ENCODE results near the gene LDLRAP1. TPM values are rescaled to one million over a fixed set of nuclear protein-coding genes. Genes with fewer than 3 reads are reported as not detected.

LDLRAP1 gene
- total and polyA plus RNA-seq, 2 of the 4 experiments (the other 2 are of a cell fraction): 4.5 to 14.4 TPM

- Histone ChIP-seq H3K36me3 (ENCODE audit: control insufficient read depth, insufficient read depth, low read length) (no peaks in the 10 kb centered on the region), H3K56ac (ENCODE audit: extremely low read depth, insufficient read depth, low read length) (no peak overlapping the region), H2BK5ac (ENCODE audit: low read depth, low read length, poor library complexity, severe bottlenecking) (no peak overlapping the region), H3K27ac (ENCODE audit: insufficient read depth, low read length) (no peak overlapping the region), H2BK15ac (ENCODE audit: low read depth, low read length) (no peak overlapping the region), H3K9ac (ENCODE audit: low read depth, low read length) (no peak overlapping the region), H3K9me1 (ENCODE audit: insufficient read depth, low read length) (no peaks in the 10 kb centered on the region), H4K20me1 (ENCODE audit: insufficient read depth, low read length) (no peaks in the 10 kb centered on the region), H4K8ac (ENCODE audit: low read depth in 2 of 2, low read length in 2 of 2) (no peak overlapping the region), H3K14ac (replicated peaks; ENCODE audit: low read depth, low read length) (no peak overlapping the region), H2BK120ac (ENCODE audit: low read depth, low read length) (no peak overlapping the region), H2AFZ (replicated peaks; ENCODE audit: low read length, poor library complexity) (no peak overlapping the region), H3K4ac (ENCODE audit: low read depth, low read length) (no peak overlapping the region), H3K23ac (ENCODE audit: low read depth, low read length) (no peak overlapping the region), H3K4me3 (ENCODE audit: insufficient read depth, low read depth, low read length) (no peak overlapping the region), H4K5ac (ENCODE audit: low read depth, low read length) (no peak overlapping the region), H3K79me1 (ENCODE audit: low read depth in 1 of 2, low read length in 2 of 2) (no peaks in the 10 kb centered on the region), H3K4me1 (ENCODE audit: control insufficient read depth, insufficient read depth, low read length) (peaks cover 4% of the 10 kb centered on the region; the same call in 1 of the 2 replicates), H3K27me3 (ENCODE audit: control insufficient read depth, insufficient read depth, low read length) (peaks cover 3% of the 10 kb centered on the region), H3K4me2 (ENCODE audit: low read depth, low read length) (no peak overlapping the region), H4K91ac (ENCODE audit: insufficient read depth, low read depth, low read length) (no peak overlapping the region), H3K9me3 (ENCODE audit: control insufficient read depth, insufficient read depth, low read length) (peaks cover 4% of the 10 kb centered on the region; the same call in 1 of the 2 replicates), H3K18ac (ENCODE audit: low read depth, low read length) (no peak overlapping the region), H2AK9ac (replicated peaks; ENCODE audit: low read depth, low read length, poor library complexity) (no peak overlapping the region), H2BK20ac (ENCODE audit: low read depth, low read length) (no peak overlapping the region), H2AK5ac (ENCODE audit: low read depth, low read length) (no peak overlapping the region)
- dilution Hi-C loops (cut with HindIII; ENCODE audit: low sequenced_read_pairs, unreplicated experiment): no loop called here
- no TSS peak for BruUV-seq (replicated peaks)
- in situ Hi-C loops (cut with MboI; ENCODE audit: low sequenced_read_pairs): no loop called here
- POLR2A ChIA-PET (ENCODE audit: unreplicated experiment): interaction anchor here (0.5 kb wide), 1 partner anchor 345 kb away, joined by 19 read pairs; no protein-coding TSS in a partner anchor
- CTCF ChIA-PET: interaction anchor here (0.6 kb wide), 1 partner anchor 44 kb away, joined by 3 read pairs; no protein-coding TSS in a partner anchor
- ATAC-seq (ENCODE audit: low read depth) (no peak), DNase-seq (no peak)
- WGBS, 2 experiments (ENCODE audit: extremely low coverage in 2 of 2, insufficient read length in 1 of 2): 65% methylated on average over 5 of the region's 6 CpGs; no CpG with 5 or more reads in 1 of the 2 experiments
- intact Hi-C loops (cut with micrococcal nuclease): no loop called here
- TF ChIP-seq POLR2A (IDR thresholded peaks at IDR 0.05; ENCODE audit: low read depth, low read length) (no peak), RCOR1 (IDR thresholded peaks at IDR 0.05; ENCODE audit: insufficient replicate concordance, low read length) (no peak), MAZ (IDR thresholded peaks at IDR 0.05; ENCODE audit: borderline replicate concordance, low read depth, low read length) (no peak), SMC3 (IDR thresholded peaks at IDR 0.05; ENCODE audit: low read depth, low read length) (no peak)
These were observed 37.5 kb downstream of the LDLRAP1 start for GRCh38 chr1:25580927-25581326.
